Peyer's patch (tissue), 4 donors: Measurements from ENCODE around the gene FKBP9.

Source experiments
- CTCF ChIP-seq, 6 experiments: fragments of 450-650 bp in 4 of 6; fragments of 200-600 bp in 2 of 6; sonication (generic) in 1 of 6; IDR thresholded peaks; one replicate each; pipeline ENCODE4 v1.5.1; 2017 to 2019; ENCODE audit warnings: antibody characterized with exemption in 6 of 6, mild to moderate bottlenecking in 3 of 6, moderate library complexity in 1 of 6
- POLR2A ChIP-seq, 2 donors: fragments of 450-650 bp; IDR thresholded peaks; one replicate each; pipeline ENCODE4 v1.5.1; 2017; ENCODE audit warnings: antibody characterized with exemption in 2 of 2, mild to moderate bottlenecking in 2 of 2, moderate library complexity in 2 of 2

- TF ChIP-seq POLR2A (IDR thresholded peaks at IDR 0.05) (no peak), CTCF (IDR thresholded peaks at IDR 0.05) (no peak)
Measured at GRCh38 chr7:33039257-33039902, 82.1 kb downstream of the FKBP9 start.
